HCT116 (cell line): ENCODE data around the gene PET117. TPM values are rescaled to one million over a fixed set of nuclear protein-coding genes. Genes with fewer than 3 reads are reported as not detected.

Experiments
- ATAC-seq: fragments of 200-7000 bp; cut with Tn5 transposase; 2 replicates; pipeline ENCODE4 v1.9.1; 2020; ENCODE audit warnings: mild to moderate bottlenecking, moderate library complexity
- BruUV-seq: library from RNA; stranded (reverse); fragments of 400-500 nt; replicated peaks from 2 replicates; lab custom pipeline; 2021; lab: Mats Ljungman, UMichigan
- CTCF ChIA-PET: fragments of 300-600 bp; sonication (Branson Sonifier 250); formaldehyde crosslinking; loops from one replicate; lab custom pipeline; 2021; ENCODE audit warnings: antibody characterized with exemption; lab: Charles Lee
- POLR2A ChIA-PET: fragments of 300-600, 350-600 bp; sonication (Branson Sonifier 250); formaldehyde crosslinking; loops from one replicate; lab custom pipeline; 2021; ENCODE audit warnings: antibody characterized with exemption; lab: Charles Lee
- RAD21 ChIA-PET, 2 experiments: fragments of 300-600 bp; sonication (Branson Sonifier 250); formaldehyde crosslinking; loops; one replicate each; lab custom pipeline; 2023; ENCODE audit warnings: low total read pairs in 2 of 2; ENCODE audit not compliant: uncharacterized antibody in 2 of 2, unreplicated experiment in 2 of 2, low non-redundant PET in 1 of 2; lab: Charles Lee
- DNase-seq: peaks from one replicate; pipeline ENCODE4 v3.0.0-alpha.2; 2010; ENCODE audit warnings: low read depth, low spot score
- H2AFZ ChIP-seq: fragments of 200-600 bp; shearing (Covaris generic), sonication (generic); 2 replicates; pipeline ENCODE4 v1.6.1; 2017; ENCODE audit warnings: low read depth, mixed run types, mixed read lengths, antibody characterized with exemption, low read length; ENCODE audit not compliant: poor library complexity, severe bottlenecking
- H3K27ac ChIP-seq: 2 replicates; pipeline ENCODE4 v1.5.1; 2012; ENCODE audit warnings: low read depth, low read length
- H3K27me3 ChIP-seq: fragments of 200-600 bp; sonication (generic); 2 replicates; pipeline ENCODE4 v1.6.1; 2016; ENCODE audit warnings: mixed run types, low read length, mixed read lengths; ENCODE audit not compliant: insufficient read depth
- H3K36me3 ChIP-seq, 2 experiments: fragments of 200-500 bp in 1 of 2; fragments of 200-600 bp in 1 of 2; sonication (Bioruptor generic) in 1 of 2; sonication (generic) in 1 of 2; 2 replicates each; pipeline versions ENCODE4 v1.5.1 to v1.6.1; 2014 to 2016; ENCODE audit warnings: low read length in 2 of 2, inconsistent platforms in 1 of 2, mixed read lengths in 1 of 2, mixed run types in 1 of 2; ENCODE audit not compliant: insufficient read depth in 2 of 2, control insufficient read depth in 1 of 2
- H3K4me1 ChIP-seq, 2 experiments: fragments of 200-600 bp in 1 of 2; sonication (generic) in 1 of 2; 2 replicates each; pipeline versions ENCODE4 v1.5.1 to v1.6.1; 2012 to 2017; ENCODE audit warnings: low read length in 2 of 2, inconsistent platforms in 1 of 2, mild to moderate bottlenecking in 1 of 2, mixed read lengths in 1 of 2, mixed run types in 1 of 2, moderate library complexity in 1 of 2; ENCODE audit not compliant: insufficient read depth in 2 of 2, control insufficient read depth in 1 of 2
- H3K4me2 ChIP-seq: fragments of 200-600 bp; sonication (generic); 2 replicates; pipeline ENCODE4 v1.6.1; 2017; ENCODE audit warnings: mixed run types, low read length, mixed read lengths
- H3K4me3 ChIP-seq, 2 experiments: fragments of 200-600 bp in 1 of 2; sonication (generic) in 1 of 2; replicated peaks in 1 of 2; 2 replicates each; pipeline ENCODE4 v1.5.1; 2011 to 2016; ENCODE audit warnings: low read length in 2 of 2, control low read depth in 1 of 2, low read depth in 1 of 2, mild to moderate bottlenecking in 1 of 2, mixed read lengths in 1 of 2, mixed run types in 1 of 2
- H3K79me2 ChIP-seq: fragments of 200-600 bp; sonication (generic); 2 replicates; pipeline ENCODE4 v1.6.1; 2017; ENCODE audit warnings: mild to moderate bottlenecking, mixed run types, low read length, moderate library complexity, mixed read lengths; ENCODE audit not compliant: insufficient read depth
- H3K9ac ChIP-seq: fragments of 200-600 bp; sonication (generic); 2 replicates; pipeline ENCODE4 v1.6.1; 2016; ENCODE audit warnings: low read length, mixed read lengths
- H3K9me2 ChIP-seq: fragments of 200-600 bp; sonication (generic), shearing (Covaris generic); 2 replicates; pipeline ENCODE4 v1.6.1; 2017; ENCODE audit warnings: mixed run types, mild to moderate bottlenecking, moderate library complexity; ENCODE audit not compliant: insufficient read depth
- H3K9me3 ChIP-seq, 2 experiments: fragments of 200-500 bp in 1 of 2; fragments of 200-600 bp in 1 of 2; sonication (Bioruptor generic) in 1 of 2; sonication (generic) in 1 of 2; 2 replicates each; pipeline ENCODE4 v1.6.1; 2014 to 2017; ENCODE audit warnings: low read length in 2 of 2, mixed read lengths in 2 of 2, inconsistent platforms in 1 of 2, low read depth in 1 of 2, mild to moderate bottlenecking in 1 of 2, mixed run types in 1 of 2, moderate library complexity in 1 of 2; ENCODE audit not compliant: control insufficient read depth in 1 of 2, insufficient read depth in 1 of 2
- H4K20me1 ChIP-seq: fragments of 200-600 bp; sonication (generic), shearing (Covaris generic); 2 replicates; pipeline ENCODE4 v1.6.1; 2017; ENCODE audit warnings: mixed run types, mild to moderate bottlenecking, moderate library complexity; ENCODE audit not compliant: insufficient read depth
- CEBPB ChIP-seq: IDR thresholded peaks from 2 replicates; pipeline ENCODE4 v1.6.1; 2012; ENCODE audit warnings: low read depth
- ELF1 ChIP-seq: IDR thresholded peaks from 2 replicates; pipeline ENCODE4 v1.6.1; 2012; ENCODE audit warnings: low read depth, borderline replicate concordance
- EZH2 ChIP-seq: fragments of 200-600 bp; sonication (generic); IDR thresholded peaks from 2 replicates; pipeline ENCODE4 v1.6.1; 2017; ENCODE audit warnings: antibody characterized with exemption, mixed run types
- EZH2phosphoT487 ChIP-seq: fragments of 200-600 bp; IDR thresholded peaks from 2 replicates; pipeline ENCODE4 v1.6.1; 2018; ENCODE audit warnings: antibody characterized with exemption, borderline replicate concordance
- FOSL1 ChIP-seq: IDR thresholded peaks from 2 replicates; pipeline ENCODE4 v1.6.1; 2012; ENCODE audit warnings: low read depth
- POLR2A ChIP-seq: IDR thresholded peaks from 2 replicates; pipeline ENCODE4 v1.7.0; 2011; ENCODE audit warnings: borderline replicate concordance; ENCODE audit not compliant: insufficient read depth, insufficient read length; ENCODE audit errors: extremely low read depth
- RAD21 ChIP-seq: IDR thresholded peaks from 2 replicates; pipeline ENCODE4 v1.6.1; 2012; ENCODE audit warnings: low read depth, mild to moderate bottlenecking
- SIN3A ChIP-seq: IDR thresholded peaks from 2 replicates; pipeline ENCODE4 v1.6.1; 2012; ENCODE audit warnings: low read depth
- TCF7L2 ChIP-seq: IDR thresholded peaks from 2 replicates; pipeline ENCODE4 v1.7.0; 2011; ENCODE audit warnings: borderline replicate concordance, inconsistent platforms; ENCODE audit not compliant: insufficient read depth, insufficient read length; ENCODE audit errors: extremely low read depth
- YY1 ChIP-seq: IDR thresholded peaks from 2 replicates; pipeline ENCODE4 v1.6.1; 2011; ENCODE audit warnings: low read length, low read depth, moderate library complexity, mild to moderate bottlenecking; ENCODE audit not compliant: insufficient replicate concordance; ENCODE audit errors: extremely low read depth
- ZFX ChIP-seq: fragments of 450-650 bp; IDR thresholded peaks from 2 replicates; pipeline ENCODE4 v1.6.1; 2017
- ZNF274 ChIP-seq: fragments of 200-500 bp; sonication (Bioruptor generic); IDR thresholded peaks from 2 replicates; pipeline ENCODE4 v1.6.1; 2014; ENCODE audit warnings: mild to moderate bottlenecking, low read depth, low read length, inconsistent platforms
- intact Hi-C: fragments of 100-400 bp; cut with micrococcal nuclease; formaldehyde crosslinking; loops from 2 replicates; pipeline ENCODE4 v1.10.0; 2022
- total RNA-seq: library from RNA; stranded (reverse); gene quantifications from one replicate; pipeline ENCODE4 v1.2.1, GENCODE V29; 2021; ENCODE audit not compliant: unreplicated experiment
- TF ChIP-seq, protein P1 (sequence below), 3 experiments: fragments of 200-600 bp in 1 of 3; sonication (generic) in 1 of 3; IDR thresholded peaks in 2 of 3; conservative IDR thresholded peaks in 1 of 3; 2 replicates each; pipeline ENCODE4 v1.5.1; 2012 to 2017; ENCODE audit warnings: low read depth in 2 of 3, low read length in 2 of 3, antibody characterized with exemption in 1 of 3, borderline replicate concordance in 1 of 3, control low read depth in 1 of 3, mild to moderate bottlenecking in 1 of 3, mixed read lengths in 1 of 3, mixed run types in 1 of 3, moderate library complexity in 1 of 3; ENCODE audit not compliant: insufficient read depth in 1 of 3
- TF ChIP-seq, protein P2 (sequence below): IDR thresholded peaks from 2 replicates; pipeline ENCODE4 v1.6.1; 2012
- TF ChIP-seq, protein P3 (sequence below): IDR thresholded peaks from 2 replicates; pipeline ENCODE4 v1.6.1; 2011; ENCODE audit warnings: mild to moderate bottlenecking, low read length, moderate library complexity; ENCODE audit not compliant: insufficient replicate concordance; ENCODE audit errors: extremely low read depth

PET117 gene
- total RNA-seq, 1 experiment from 2014 or later: 22.3 TPM

DNA sequence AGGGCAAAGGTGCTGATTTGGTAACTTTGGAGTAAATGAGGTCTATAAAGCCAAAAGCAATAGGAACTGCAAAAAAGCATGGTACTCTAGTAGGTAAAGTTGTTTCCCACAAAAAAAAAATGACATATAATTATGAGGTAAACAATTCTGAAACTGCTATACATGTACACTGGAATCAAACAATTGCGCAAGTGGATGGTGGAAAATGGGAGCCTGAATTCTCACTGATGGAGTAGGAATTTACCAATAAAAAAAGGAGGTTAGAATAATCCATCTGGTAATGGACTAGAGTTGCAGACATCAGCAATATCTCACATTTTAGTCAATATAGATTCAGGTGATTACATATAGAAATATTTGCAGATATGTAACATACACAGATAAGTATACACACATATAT is 5.0 kb upstream of the PET117 start:
- H3K9ac ChIP-seq: no peak overlapping the region
- H3K4me2 ChIP-seq: no peak overlapping the region
- no peak for TF ChIP-seq ZNF274
- no peak for TF ChIP-seq CEBPB
- TF ChIP-seq ELF1: no peak
- TF ChIP-seq, protein P1, sequence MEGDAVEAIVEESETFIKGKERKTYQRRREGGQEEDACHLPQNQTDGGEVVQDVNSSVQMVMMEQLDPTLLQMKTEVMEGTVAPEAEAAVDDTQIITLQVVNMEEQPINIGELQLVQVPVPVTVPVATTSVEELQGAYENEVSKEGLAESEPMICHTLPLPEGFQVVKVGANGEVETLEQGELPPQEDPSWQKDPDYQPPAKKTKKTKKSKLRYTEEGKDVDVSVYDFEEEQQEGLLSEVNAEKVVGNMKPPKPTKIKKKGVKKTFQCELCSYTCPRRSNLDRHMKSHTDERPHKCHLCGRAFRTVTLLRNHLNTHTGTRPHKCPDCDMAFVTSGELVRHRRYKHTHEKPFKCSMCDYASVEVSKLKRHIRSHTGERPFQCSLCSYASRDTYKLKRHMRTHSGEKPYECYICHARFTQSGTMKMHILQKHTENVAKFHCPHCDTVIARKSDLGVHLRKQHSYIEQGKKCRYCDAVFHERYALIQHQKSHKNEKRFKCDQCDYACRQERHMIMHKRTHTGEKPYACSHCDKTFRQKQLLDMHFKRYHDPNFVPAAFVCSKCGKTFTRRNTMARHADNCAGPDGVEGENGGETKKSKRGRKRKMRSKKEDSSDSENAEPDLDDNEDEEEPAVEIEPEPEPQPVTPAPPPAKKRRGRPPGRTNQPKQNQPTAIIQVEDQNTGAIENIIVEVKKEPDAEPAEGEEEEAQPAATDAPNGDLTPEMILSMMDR (IDR thresholded peaks at IDR 0.05 in 2 of 3, conservative IDR thresholded peaks at IDR 0.05 in 1 of 3; ENCODE audit: borderline replicate concordance in 1 of 3, insufficient read depth in 1 of 3, low read depth in 2 of 3, low read length in 2 of 3): no peak
- TF ChIP-seq FOSL1: no peak
- TF ChIP-seq, protein P2, sequence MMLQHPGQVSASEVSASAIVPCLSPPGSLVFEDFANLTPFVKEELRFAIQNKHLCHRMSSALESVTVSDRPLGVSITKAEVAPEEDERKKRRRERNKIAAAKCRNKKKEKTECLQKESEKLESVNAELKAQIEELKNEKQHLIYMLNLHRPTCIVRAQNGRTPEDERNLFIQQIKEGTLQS: no peak
- H3K9me2 ChIP-seq: no peaks in the 10 kb centered on the region
- H3K27me3 ChIP-seq: no peaks in the 10 kb centered on the region
- H2AFZ ChIP-seq: no peak overlapping the region
- intact Hi-C loops: no loop called here
- H3K36me3 ChIP-seq: no peaks in the 10 kb centered on the region
- DNase-seq (no peak), ATAC-seq (no peak)
- H3K4me1 ChIP-seq: peaks cover 2 to 5% of the 10 kb centered on the region in 2 experiments; a peak in 2 of 4 replicates
- no peak overlapping the region for H3K4me3 ChIP-seq
- H3K27ac ChIP-seq: no peak overlapping the region
- RAD21 ChIA-PET: no interaction called here
- no peaks in the 10 kb centered on the region for H3K9me3 ChIP-seq
- CTCF ChIA-PET: no interaction called here
- no peaks in the 10 kb centered on the region for H3K79me2 ChIP-seq
- no TSS peak for BruUV-seq
- H4K20me1 ChIP-seq: no peaks in the 10 kb centered on the region
- POLR2A ChIA-PET: no interaction called here

DNA sequence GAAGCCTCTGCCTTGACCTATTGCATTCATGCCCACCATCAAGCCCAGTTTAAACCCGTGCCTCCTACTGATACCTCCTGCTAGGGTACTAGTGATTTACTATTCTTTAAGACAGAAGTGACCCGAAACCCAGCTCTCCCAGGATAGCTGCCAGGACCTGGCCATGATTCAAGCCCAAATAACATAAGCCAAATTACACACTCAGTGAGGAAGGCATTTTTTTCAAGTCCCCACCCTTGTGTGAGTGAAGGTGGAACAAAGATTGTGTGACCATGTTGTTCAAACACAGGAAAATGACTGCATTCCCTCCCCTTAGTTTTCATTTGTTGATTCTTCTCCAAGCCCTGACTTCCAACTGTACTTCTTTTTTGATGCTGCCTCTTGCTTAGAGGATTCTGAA is 3.7 kb upstream of the PET117 start:
- H3K36me3 ChIP-seq: no peaks in the 10 kb centered on the region
- no peak overlapping the region for H3K4me2 ChIP-seq
- no peak overlapping the region for H3K27ac ChIP-seq
- no peak overlapping the region for H3K9ac ChIP-seq
- ChIA-PET CTCF (no interaction called here), RAD21 (no interaction called here), POLR2A (no interaction called here)
- H4K20me1 ChIP-seq: no peaks in the 10 kb centered on the region
- ATAC-seq (no peak), DNase-seq (no peak)
- no peak overlapping the region for H3K4me3 ChIP-seq
- no TSS peak for BruUV-seq
- peaks cover 11% of the 10 kb centered on the region for H3K79me2 ChIP-seq
- H3K4me1 ChIP-seq: peaks cover 2 to 8% of the 10 kb centered on the region in 2 experiments; a peak in 3 of 4 replicates
- H2AFZ ChIP-seq: no peak overlapping the region
- intact Hi-C loops: no loop called here
- H3K27me3 ChIP-seq: no peaks in the 10 kb centered on the region
- no peaks in the 10 kb centered on the region for H3K9me2 ChIP-seq
- no peaks in the 10 kb centered on the region for H3K9me3 ChIP-seq
- TF ChIP-seq RAD21: no peak
- no peak for TF ChIP-seq YY1
- no peak for TF ChIP-seq SIN3A
- no peak for TF ChIP-seq ZFX
- TF ChIP-seq EZH2phosphoT487: no peak
- no peak for TF ChIP-seq EZH2
- TF ChIP-seq, protein P3, sequence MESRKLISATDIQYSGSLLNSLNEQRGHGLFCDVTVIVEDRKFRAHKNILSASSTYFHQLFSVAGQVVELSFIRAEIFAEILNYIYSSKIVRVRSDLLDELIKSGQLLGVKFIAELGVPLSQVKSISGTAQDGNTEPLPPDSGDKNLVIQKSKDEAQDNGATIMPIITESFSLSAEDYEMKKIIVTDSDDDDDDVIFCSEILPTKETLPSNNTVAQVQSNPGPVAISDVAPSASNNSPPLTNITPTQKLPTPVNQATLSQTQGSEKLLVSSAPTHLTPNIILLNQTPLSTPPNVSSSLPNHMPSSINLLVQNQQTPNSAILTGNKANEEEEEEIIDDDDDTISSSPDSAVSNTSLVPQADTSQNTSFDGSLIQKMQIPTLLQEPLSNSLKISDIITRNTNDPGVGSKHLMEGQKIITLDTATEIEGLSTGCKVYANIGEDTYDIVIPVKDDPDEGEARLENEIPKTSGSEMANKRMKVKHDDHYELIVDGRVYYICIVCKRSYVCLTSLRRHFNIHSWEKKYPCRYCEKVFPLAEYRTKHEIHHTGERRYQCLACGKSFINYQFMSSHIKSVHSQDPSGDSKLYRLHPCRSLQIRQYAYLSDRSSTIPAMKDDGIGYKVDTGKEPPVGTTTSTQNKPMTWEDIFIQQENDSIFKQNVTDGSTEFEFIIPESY: no peak
- TF ChIP-seq TCF7L2: no peak
- no peak for TF ChIP-seq CEBPB
- no peak for TF ChIP-seq POLR2A
- TF ChIP-seq, protein P2: no peak
